PC-9 (cell line): Measurements from ENCODE around the gene COL5A3.

ENCODE experiments used
- EZH2 ChIP-seq: fragments of 200-600 bp; sonication (generic); IDR thresholded peaks from 2 replicates; pipeline ENCODE4 v1.8.0; 2017; ENCODE audit warnings: antibody characterized with exemption, low read depth
- TF ChIP-seq, protein P1 (sequence below): fragments of 200-600 bp; sonication (generic); conservative IDR thresholded peaks from 2 replicates; pipeline ENCODE4 v1.6.1; 2017; ENCODE audit warnings: mixed run types, antibody characterized with exemption, mild to moderate bottlenecking, moderate library complexity

DNA sequence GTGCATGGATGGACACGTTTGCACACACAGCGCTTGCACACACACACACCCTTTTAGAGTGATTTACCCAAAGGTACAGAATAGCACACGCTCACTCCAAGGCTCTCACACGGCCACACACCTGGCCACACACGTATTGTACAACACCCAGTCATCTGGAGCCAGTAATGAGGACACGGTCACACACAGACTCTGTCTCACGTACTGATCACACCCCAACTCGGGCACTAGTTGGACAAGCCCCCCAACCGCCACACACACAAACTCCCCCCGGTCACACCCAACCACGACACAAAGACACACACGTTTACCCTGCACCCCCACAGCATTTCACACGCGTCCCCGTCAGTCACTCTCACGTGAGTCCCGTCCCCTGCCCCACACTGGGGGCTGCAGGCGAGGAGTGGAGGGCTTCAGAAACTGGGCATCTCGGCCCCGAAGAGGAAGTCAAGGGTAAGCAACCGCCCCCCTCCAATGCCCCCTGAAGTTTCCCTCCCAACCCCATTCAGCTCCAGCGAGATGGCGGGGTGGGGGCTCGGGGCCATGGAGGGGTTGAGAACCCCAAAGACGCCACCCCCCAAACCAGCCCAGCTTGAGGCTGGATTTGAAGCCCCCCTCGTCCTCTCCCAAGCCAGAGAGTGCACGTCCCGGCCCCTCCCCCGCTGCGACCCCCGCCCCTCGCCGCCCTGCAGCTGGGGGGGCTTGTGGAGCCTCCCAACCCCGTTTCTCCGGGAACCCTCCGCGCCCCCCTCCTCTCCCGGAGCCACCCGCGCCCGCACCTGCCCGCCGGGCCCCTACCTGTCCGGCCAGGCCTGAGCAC is 74.6 kb downstream of the COL5A3 start:
- TF ChIP-seq, protein P1, sequence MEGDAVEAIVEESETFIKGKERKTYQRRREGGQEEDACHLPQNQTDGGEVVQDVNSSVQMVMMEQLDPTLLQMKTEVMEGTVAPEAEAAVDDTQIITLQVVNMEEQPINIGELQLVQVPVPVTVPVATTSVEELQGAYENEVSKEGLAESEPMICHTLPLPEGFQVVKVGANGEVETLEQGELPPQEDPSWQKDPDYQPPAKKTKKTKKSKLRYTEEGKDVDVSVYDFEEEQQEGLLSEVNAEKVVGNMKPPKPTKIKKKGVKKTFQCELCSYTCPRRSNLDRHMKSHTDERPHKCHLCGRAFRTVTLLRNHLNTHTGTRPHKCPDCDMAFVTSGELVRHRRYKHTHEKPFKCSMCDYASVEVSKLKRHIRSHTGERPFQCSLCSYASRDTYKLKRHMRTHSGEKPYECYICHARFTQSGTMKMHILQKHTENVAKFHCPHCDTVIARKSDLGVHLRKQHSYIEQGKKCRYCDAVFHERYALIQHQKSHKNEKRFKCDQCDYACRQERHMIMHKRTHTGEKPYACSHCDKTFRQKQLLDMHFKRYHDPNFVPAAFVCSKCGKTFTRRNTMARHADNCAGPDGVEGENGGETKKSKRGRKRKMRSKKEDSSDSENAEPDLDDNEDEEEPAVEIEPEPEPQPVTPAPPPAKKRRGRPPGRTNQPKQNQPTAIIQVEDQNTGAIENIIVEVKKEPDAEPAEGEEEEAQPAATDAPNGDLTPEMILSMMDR, result no peak
- no peak for TF ChIP-seq EZH2
